ENCODE data around the gene PXDC1. TPM values are rescaled to one million over a fixed set of nuclear protein-coding genes. Genes with fewer than 3 reads are reported as not detected.

The PXDC1 gene
- polyA plus RNA-seq, 1 donor from 2014 or later, result 3.9 TPM

DNA sequence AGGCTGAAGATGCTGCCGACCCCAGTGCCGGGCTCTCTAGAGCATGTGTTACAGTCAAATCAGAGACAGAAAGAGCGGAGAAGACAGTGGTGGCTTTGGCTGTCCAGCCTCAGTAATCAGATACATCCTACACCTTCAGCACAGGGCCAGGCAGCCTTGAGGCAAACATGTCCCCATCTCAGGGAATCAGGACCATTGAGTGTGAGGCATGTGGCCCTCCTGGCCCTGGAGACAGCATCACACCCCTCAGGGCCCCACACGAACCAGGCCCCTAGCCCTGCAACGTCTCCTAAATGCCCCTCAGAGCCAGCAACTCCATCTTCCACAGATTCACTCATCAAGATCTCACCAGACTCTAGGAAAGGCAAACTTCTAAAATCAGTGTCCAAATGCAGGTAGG, 24.5 kb downstream of the PXDC1 start:
- H4K20me1 ChIP-seq (ENCODE audit: insufficient read depth), result no peaks in the 10 kb centered on the region
- TF ChIP-seq EP300 (conservative IDR thresholded peaks at IDR 0.05; ENCODE audit: poor library complexity, severe bottlenecking) (no peak), MXI1 (conservative IDR thresholded peaks at IDR 0.05; ENCODE audit: poor library complexity, severe bottlenecking) (no peak), POLR2AphosphoS5 (IDR thresholded peaks at IDR 0.05) (no peak), SMC3 (conservative IDR thresholded peaks at IDR 0.05; ENCODE audit: poor library complexity) (no peak), RAD21 (conservative IDR thresholded peaks at IDR 0.05) (no peak), EZH2 (IDR thresholded peaks at IDR 0.05; ENCODE audit: borderline replicate concordance, insufficient read depth, low read length, poor library complexity, severe bottlenecking) (no peak), CTCF (IDR thresholded peaks at IDR 0.05; ENCODE audit: poor library complexity, severe bottlenecking) (no peak), TAF1 (IDR thresholded peaks at IDR 0.05; ENCODE audit: low read depth) (no peak)
- TF ChIP-seq, protein P1, sequence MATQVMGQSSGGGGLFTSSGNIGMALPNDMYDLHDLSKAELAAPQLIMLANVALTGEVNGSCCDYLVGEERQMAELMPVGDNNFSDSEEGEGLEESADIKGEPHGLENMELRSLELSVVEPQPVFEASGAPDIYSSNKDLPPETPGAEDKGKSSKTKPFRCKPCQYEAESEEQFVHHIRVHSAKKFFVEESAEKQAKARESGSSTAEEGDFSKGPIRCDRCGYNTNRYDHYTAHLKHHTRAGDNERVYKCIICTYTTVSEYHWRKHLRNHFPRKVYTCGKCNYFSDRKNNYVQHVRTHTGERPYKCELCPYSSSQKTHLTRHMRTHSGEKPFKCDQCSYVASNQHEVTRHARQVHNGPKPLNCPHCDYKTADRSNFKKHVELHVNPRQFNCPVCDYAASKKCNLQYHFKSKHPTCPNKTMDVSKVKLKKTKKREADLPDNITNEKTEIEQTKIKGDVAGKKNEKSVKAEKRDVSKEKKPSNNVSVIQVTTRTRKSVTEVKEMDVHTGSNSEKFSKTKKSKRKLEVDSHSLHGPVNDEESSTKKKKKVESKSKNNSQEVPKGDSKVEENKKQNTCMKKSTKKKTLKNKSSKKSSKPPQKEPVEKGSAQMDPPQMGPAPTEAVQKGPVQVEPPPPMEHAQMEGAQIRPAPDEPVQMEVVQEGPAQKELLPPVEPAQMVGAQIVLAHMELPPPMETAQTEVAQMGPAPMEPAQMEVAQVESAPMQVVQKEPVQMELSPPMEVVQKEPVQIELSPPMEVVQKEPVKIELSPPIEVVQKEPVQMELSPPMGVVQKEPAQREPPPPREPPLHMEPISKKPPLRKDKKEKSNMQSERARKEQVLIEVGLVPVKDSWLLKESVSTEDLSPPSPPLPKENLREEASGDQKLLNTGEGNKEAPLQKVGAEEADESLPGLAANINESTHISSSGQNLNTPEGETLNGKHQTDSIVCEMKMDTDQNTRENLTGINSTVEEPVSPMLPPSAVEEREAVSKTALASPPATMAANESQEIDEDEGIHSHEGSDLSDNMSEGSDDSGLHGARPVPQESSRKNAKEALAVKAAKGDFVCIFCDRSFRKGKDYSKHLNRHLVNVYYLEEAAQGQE (IDR thresholded peaks at IDR 0.05; ENCODE audit: borderline replicate concordance), result no peak
- no peaks in the 10 kb centered on the region for H3K9me2 ChIP-seq (ENCODE audit: insufficient read depth, low read length)
- H3K4me2 ChIP-seq (ENCODE audit: low read length), result no peak overlapping the region
- no peaks in the 10 kb centered on the region for H3K9me3 ChIP-seq (ENCODE audit: low read length)
- H3K27me3 ChIP-seq (ENCODE audit: insufficient read depth, low read depth, low read length), result no peaks in the 10 kb centered on the region
- H3K36me3 ChIP-seq (ENCODE audit: insufficient read depth, low read length), result no peaks in the 10 kb centered on the region
- no peak overlapping the region for H3K9ac ChIP-seq (ENCODE audit: low read length)
- H3K4me3 ChIP-seq (ENCODE audit: low read length), result no peak overlapping the region
- H3F3A ChIP-seq (ENCODE audit: insufficient read depth, low read length, poor library complexity, severe bottlenecking), result no peaks in the 10 kb centered on the region
- H3K79me2 ChIP-seq (replicated peaks; ENCODE audit: insufficient read depth, low read length), result no peaks in the 10 kb centered on the region
- H2AFZ ChIP-seq (ENCODE audit: low read depth, low read length), result no peak overlapping the region
- H3K27ac ChIP-seq (ENCODE audit: low read length), result no peak overlapping the region

- Histone ChIP-seq H3K27me3 (ENCODE audit: insufficient read depth, low read depth, low read length) (no peaks in the 10 kb centered on the region), H3K9ac (ENCODE audit: low read length) (no peak overlapping the region), H2AFZ (ENCODE audit: low read depth, low read length) (no peak overlapping the region), H3K9me2 (ENCODE audit: insufficient read depth, low read length) (no peaks in the 10 kb centered on the region), H3K27ac (ENCODE audit: low read length) (no peak overlapping the region), H3K79me2 (replicated peaks; ENCODE audit: insufficient read depth, low read length) (no peaks in the 10 kb centered on the region), H4K20me1 (ENCODE audit: insufficient read depth) (no peaks in the 10 kb centered on the region), H3F3A (ENCODE audit: insufficient read depth, low read length, poor library complexity, severe bottlenecking) (no peaks in the 10 kb centered on the region), H3K4me3 (ENCODE audit: low read length) (no peak overlapping the region), H3K36me3 (ENCODE audit: insufficient read depth, low read length) (no peaks in the 10 kb centered on the region), H3K4me2 (ENCODE audit: low read length) (no peak overlapping the region), H3K9me3 (ENCODE audit: low read length) (no peaks in the 10 kb centered on the region)
- TF ChIP-seq CTCF (IDR thresholded peaks at IDR 0.05; ENCODE audit: poor library complexity, severe bottlenecking) (no peak), POLR2AphosphoS5 (IDR thresholded peaks at IDR 0.05) (no peak), RAD21 (conservative IDR thresholded peaks at IDR 0.05) (no peak), MXI1 (conservative IDR thresholded peaks at IDR 0.05; ENCODE audit: poor library complexity, severe bottlenecking) (no peak), EZH2 (IDR thresholded peaks at IDR 0.05; ENCODE audit: borderline replicate concordance, insufficient read depth, low read length, poor library complexity, severe bottlenecking) (no peak), SMC3 (conservative IDR thresholded peaks at IDR 0.05; ENCODE audit: poor library complexity) (no peak), TAF1 (IDR thresholded peaks at IDR 0.05; ENCODE audit: low read depth) (no peak), EP300 (conservative IDR thresholded peaks at IDR 0.05; ENCODE audit: poor library complexity, severe bottlenecking) (no peak)
- TF ChIP-seq, protein P1 (IDR thresholded peaks at IDR 0.05; ENCODE audit: borderline replicate concordance), result no peak
Measured at GRCh38 chr6:3726421-3726820, 25.1 kb downstream of the PXDC1 start.

Measured in neural cell (in vitro differentiated cells).